ENCODE measurements around the gene HSDL1. TPM values are rescaled to one million over a fixed set of nuclear protein-coding genes. Genes with fewer than 3 reads are reported as not detected.
A peak's percentile ranks its signal among the peaks of the same experiment; 100 is the strongest.
"Not testable (repeated sequence)": the region's sequence is repeated elsewhere in the genome, so short reads cannot be mapped to it uniquely, and the experiment has no call there.

HSDL1 gene
- total and polyA plus RNA-seq, 8 donors: 26.0 to 45.9 (median 41.3) TPM

GRCh38 chr16:84121007-84121406, 24.0 kb downstream of the HSDL1 start:
- H3K27ac ChIP-seq: no peak overlapping the region
- no peaks in the 10 kb centered on the region for H3K9me3 ChIP-seq
- DNase-seq: peak in 1 of 4 donors; percentile 63
- no peaks in the 10 kb centered on the region for H3K27me3 ChIP-seq
- no peak for ATAC-seq
- H3K36me3 ChIP-seq: peaks cover 0 to 22% of the 10 kb centered on the region in 2 donors
- intact Hi-C loops (cut with DNase I): no loop called here
- peaks cover 3 to 11% of the 10 kb centered on the region in 2 donors for H3K4me1 ChIP-seq
- no peak overlapping the region for H3K4me3 ChIP-seq
- TF ChIP-seq CTCF (IDR thresholded peaks at IDR 0.05): no peak

DNA sequence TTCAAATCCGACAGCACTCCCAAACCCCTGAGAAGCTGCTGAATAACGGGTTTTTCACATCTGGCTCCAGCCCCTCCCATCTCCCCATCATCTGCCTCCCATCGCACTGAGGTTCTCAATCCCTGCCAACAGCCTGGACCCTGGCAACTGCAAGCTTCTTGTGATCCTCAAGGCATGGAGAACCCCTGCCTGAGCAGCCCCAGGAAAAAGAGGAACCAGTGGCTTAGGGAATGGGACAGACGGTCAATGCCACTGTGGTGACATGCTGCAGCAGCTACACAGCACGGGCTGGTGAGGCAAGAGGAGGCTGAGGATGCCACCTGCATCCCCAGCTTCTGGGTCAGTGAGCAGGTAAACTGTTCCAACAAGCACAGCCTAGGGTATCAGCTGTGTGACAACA, 25.0 kb downstream of the HSDL1 start:
- ATAC-seq: no peak
- no peak for DNase-seq
- intact Hi-C loops (cut with DNase I): no loop called here
- peaks cover 0 to 22% of the 10 kb centered on the region in 2 donors for H3K36me3 ChIP-seq
- H3K4me1 ChIP-seq: peaks cover 8 to 21% of the 10 kb centered on the region in 2 donors
- H3K4me3 ChIP-seq: no peak overlapping the region
- H3K9me3 ChIP-seq: no peaks in the 10 kb centered on the region
- H3K27ac ChIP-seq: no peak overlapping the region
- no peak for TF ChIP-seq CTCF (IDR thresholded peaks at IDR 0.05)
- no peaks in the 10 kb centered on the region for H3K27me3 ChIP-seq

GRCh38 chr16:84119368-84119767, 25.6 kb downstream of the HSDL1 start:
- no peak overlapping the region for H3K4me3 ChIP-seq
- no peak for TF ChIP-seq CTCF (IDR thresholded peaks at IDR 0.05)
- H3K36me3 ChIP-seq: peaks cover 0 to 21% of the 10 kb centered on the region in 2 donors
- no peaks in the 10 kb centered on the region for H3K27me3 ChIP-seq
- H3K9me3 ChIP-seq: no peaks in the 10 kb centered on the region
- intact Hi-C loops (cut with DNase I): no loop called here
- H3K27ac ChIP-seq: no peak overlapping the region
- ATAC-seq (no peak), DNase-seq (no peak)
- H3K4me1 ChIP-seq: peaks cover 8 to 27% of the 10 kb centered on the region in 2 donors

DNA sequence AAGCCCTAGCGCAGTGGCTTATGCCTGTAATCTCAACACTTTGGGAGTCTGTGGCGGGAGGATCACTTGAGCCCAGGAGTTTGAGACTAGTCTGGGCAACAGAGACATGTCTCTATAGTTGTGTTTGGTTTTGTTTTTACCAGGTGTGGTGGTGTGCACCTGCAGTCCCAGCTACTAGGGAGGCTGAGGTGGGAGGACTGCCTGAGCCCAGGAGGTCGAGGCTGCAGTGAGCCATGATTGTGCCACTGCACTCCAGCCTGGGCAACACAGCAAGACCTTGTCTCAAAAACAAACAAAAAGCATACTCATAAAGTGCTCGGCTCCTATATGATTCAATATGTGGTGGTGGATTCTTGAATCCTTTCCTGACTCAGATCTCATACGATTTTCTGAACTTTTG, 26.7 kb downstream of the HSDL1 start:
- H3K9me3 ChIP-seq; ATAC-seq; DNase-seq; H3K27ac ChIP-seq; H3K4me3 ChIP-seq; intact Hi-C loops (cut with DNase I); H3K27me3 ChIP-seq: not testable (repeated sequence)
- Histone ChIP-seq H3K36me3 (peaks cover 0 to 11% of the 10 kb centered on the region in 2 donors), H3K4me1 (peaks cover 8 to 34% of the 10 kb centered on the region in 2 donors)

- Histone ChIP-seq H3K27ac (peak overlapping the region; percentile 90 to 92), H3K9me3 (no peaks in the 10 kb centered on the region), H3K27me3 (no peaks in the 10 kb centered on the region), H3K4me1 (peaks cover 8 to 40% of the 10 kb centered on the region in 2 donors), H3K4me3 (peak overlapping the region; percentile 91 to 99), H3K36me3 (peaks cover 0 to 3% of the 10 kb centered on the region in 2 donors)
- no peak for TF ChIP-seq CTCF (IDR thresholded peaks at IDR 0.05)
- intact Hi-C loops (cut with DNase I): no loop called here
- ATAC-seq: peak; percentile 9
- peak in 1 of 4 donors; percentile 33 for DNase-seq
Measured at GRCh38 chr16:84117494-84117843, 27.5 kb downstream of the HSDL1 start.

Data from left lung (tissue), 10 donors.